NCI-H748 (cell line): ENCODE data around the gene RAD18.

Source experiments
- DNase-seq: peaks from one replicate; lab custom pipeline; 2025; ENCODE audit not compliant: unreplicated experiment; lab: John Stamatoyannopoulos, UW

The RAD18 gene, protein sequence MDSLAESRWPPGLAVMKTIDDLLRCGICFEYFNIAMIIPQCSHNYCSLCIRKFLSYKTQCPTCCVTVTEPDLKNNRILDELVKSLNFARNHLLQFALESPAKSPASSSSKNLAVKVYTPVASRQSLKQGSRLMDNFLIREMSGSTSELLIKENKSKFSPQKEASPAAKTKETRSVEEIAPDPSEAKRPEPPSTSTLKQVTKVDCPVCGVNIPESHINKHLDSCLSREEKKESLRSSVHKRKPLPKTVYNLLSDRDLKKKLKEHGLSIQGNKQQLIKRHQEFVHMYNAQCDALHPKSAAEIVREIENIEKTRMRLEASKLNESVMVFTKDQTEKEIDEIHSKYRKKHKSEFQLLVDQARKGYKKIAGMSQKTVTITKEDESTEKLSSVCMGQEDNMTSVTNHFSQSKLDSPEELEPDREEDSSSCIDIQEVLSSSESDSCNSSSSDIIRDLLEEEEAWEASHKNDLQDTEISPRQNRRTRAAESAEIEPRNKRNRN

GRCh38 chr3:8963137-8963853 is at the start of gene RAD18:
Gene RAD18, minus strand, starts transcription at chr3:8963472. Its CDS starts 87 bp downstream, at chr3:8963385.
- DNase-seq: peak; percentile 89

- no peak for DNase-seq
Observed at GRCh38 chr3:9012521-9012920, 49.2 kb upstream of the RAD18 start.

GRCh38 chr3:9009976-9010545 is 46.8 kb upstream of the RAD18 start:
- DNase-seq: no peak

GRCh38 chr3:9008550-9009255 is 45.4 kb upstream of the RAD18 start:
- DNase-seq: no peak

- DNase-seq: no peak
Observed at GRCh38 chr3:9007928-9008327, 44.7 kb upstream of the RAD18 start.

DNA sequence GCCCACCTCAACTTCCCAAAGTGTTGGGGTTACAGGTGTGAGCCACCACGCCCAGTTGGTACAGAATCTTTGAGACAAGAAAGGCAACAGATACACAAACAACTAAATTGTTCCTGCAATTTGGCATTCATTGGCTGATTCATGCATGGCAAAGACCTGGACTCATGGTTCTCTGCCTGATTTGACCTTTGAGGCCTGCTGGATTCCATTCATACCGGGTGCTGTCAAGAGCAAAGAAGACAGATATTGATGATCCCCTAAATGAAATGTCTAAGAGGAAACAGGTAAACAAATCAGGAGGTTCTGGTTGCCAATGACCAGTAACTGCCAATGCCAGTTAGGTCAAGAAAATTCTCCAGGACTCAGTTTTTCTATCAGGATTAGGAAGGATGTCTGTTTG is 43.9 kb upstream of the RAD18 start:
- no peak for DNase-seq

DNA sequence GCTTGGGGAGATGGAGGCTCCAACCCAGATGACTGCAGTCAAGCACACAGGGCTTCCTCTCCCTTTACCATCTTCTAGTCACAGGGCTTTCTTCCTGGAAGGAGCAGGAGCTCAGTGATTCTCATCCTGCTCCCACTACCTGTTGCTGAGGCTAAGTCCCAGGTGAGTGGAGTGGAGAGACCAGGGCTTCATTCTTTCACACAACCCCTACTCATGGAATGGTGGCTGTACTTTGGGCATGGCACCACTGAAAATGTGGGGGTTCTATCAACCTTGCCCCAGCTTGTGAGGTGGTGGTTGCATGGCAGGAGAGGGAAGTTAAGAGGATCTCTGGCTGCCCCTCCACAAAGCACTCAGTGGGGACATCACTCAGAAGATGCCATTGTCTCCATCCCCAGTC is 36.8 kb upstream of the RAD18 start:
- DNase-seq: no peak

DNA sequence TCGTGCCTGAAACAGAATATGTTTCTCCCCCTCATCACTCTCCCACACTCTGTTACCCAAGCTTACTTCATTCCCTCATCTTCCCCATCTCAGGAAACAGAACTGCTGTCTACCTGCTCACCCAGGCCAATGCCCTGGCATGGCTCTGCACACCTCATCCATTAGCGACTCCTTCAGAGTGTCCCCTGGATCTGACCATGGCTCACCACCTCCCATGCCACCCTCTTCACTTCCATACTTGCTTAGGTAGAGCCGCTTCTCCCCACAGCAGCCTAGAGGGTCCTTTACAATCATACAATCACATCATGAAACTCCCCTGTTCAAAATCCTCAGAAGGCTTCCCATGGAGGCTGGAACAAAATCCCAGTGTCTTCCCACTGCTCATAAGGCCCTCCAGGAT is 33.9 kb upstream of the RAD18 start:
- DNase-seq: no peak

GRCh38 chr3:8996681-8997121 is 33.4 kb upstream of the RAD18 start:
- no peak for DNase-seq

GRCh38 chr3:8996216-8996615 is 32.9 kb upstream of the RAD18 start:
- DNase-seq: no peak

DNA sequence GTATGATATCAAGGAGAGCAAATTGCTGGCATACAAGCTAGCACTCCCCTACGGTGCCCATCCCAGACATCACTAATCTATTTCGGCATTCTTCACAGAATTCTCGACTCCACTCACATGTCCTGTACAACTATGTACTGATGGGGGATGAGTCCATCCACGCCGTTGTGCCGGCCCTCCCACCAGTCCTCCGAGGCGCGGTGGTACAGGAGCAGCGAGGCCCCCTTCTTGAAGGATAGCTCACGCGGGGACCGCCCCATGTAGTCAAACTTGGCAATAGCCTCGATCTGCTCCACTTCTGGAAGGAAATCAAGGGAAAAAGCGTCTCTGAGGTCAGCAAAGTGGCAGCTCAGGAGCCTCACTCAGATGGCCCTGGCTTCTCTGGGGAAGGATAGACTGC is 31.0 kb upstream of the RAD18 start:
- DNase-seq: no peak

DNA sequence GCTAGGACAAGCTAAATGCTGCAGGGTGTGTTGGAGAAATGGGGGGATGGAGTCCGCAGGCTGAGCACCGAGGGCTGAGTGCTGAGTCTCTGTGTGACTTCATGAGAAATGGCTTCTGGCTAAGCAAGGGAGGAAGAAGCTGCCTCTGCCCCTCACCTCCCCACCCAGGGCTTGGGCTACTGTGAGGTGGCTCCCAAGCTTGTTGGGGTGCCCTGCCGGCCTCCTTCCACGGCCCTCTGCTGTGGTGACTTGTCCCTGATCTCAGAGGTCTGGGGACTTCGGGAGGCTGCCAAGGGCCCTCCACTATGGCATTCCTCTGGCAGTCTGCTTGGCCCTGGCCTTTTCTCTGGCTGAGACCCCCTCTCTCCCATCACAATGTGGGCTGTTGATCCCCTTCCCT is 30.1 kb upstream of the RAD18 start:
- DNase-seq: no peak

DNA sequence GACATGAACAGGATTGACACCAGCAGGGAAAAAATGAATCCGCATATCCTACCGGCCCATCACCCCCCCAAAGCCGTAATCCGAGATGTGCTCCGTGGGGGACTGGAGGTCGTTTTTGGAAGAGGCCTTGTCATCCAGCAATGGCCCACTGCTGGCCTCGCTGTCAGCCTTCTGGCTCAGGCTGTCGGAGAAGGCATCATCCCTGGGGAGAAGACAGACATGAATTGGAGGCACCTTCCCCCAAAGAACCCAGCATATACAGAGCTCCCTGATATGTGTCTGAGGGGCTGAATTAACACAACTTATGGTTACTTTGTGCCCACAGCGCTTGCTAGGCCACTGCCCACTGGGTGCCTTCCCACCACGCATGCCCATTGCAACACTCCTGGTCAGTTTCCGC is 29.6 kb upstream of the RAD18 start:
- no peak for DNase-seq

GRCh38 chr3:8992199-8992598 is 28.9 kb upstream of the RAD18 start:
- DNase-seq: no peak

DNA sequence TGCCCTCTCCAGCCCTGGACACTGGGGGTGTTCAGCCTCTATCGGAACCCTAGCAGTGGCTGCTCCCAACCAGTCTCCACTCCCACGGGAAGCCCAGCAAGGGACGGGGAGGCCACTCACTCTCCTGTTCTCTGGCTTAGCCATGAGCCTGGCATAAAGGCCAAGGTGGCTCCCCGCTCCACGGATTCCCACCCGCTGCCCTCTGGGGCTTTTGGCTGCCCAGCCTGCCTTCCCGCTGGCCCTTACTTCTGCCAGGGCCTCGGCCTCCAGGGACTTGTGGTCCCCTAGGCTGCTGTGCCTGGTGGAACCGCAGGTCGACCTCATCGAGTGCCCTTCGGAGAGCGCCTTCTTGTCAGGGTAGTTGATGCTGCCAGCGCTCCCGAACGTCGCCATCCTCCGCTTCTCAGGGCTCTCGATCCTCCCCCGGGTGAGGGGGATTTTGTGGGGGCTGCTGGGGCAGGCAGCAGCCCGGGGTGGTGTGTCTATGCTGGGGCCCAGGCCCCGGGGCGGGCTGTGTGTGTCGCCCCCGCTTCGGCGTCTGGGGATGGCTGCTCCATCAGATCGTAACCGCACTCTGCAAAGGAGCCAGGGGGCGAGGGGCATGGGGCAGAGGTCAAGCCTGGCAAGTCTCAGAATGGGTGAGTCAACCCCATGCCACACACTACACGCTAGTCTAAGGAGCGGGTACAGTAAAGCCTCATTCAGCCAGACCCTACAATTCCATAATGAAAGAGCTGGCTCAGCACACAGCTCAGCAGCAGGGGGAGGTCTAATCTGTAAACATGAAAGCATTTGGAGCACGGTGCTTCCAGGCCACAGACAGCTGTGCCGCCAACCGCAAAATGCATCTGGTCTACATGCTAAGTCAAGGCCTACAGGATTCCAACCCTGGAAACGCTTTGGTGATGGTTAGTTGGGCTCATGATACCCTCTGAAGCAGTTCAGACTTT is 27.3 kb upstream of the RAD18 start:
- no peak for DNase-seq

DNA sequence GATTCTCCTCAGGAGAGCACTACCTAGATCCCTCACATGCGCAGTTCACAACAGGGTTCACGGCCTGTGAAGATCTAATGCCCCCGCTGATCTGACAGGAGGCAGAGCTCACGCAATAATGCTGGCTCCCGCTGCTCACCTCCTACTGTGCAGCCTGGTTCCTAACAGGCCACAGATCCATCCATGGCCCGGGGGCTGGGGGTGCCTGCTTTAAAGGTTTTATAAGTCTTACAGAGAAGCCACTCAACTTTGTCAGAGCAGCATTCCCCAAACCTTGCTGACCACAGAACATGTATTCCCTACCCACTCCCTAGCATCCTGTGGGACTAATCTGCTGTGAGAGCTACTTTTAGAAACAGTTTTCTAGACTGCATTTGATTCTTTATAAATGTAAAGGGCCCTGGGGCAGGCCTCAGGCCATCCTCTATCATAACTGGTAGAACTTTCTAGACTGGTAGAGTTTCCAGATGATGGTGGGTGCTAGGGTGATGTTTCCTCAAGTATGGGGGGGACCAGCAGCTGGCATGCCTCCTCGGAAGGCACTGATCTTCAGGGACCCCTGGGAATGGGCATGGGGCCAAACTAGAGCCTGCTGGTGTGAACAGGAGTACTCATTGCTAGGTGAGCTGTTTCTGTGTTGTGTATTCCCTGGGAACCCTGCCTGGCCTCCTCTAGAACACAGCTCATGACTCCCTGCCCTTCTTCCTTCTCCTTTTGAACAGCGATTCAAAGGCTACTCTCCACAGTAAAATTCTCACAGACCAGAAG is 25.7 kb upstream of the RAD18 start:
- no peak for DNase-seq

- DNase-seq: no peak
Observed at GRCh38 chr3:8988384-8988655, 25.0 kb upstream of the RAD18 start.

DNA sequence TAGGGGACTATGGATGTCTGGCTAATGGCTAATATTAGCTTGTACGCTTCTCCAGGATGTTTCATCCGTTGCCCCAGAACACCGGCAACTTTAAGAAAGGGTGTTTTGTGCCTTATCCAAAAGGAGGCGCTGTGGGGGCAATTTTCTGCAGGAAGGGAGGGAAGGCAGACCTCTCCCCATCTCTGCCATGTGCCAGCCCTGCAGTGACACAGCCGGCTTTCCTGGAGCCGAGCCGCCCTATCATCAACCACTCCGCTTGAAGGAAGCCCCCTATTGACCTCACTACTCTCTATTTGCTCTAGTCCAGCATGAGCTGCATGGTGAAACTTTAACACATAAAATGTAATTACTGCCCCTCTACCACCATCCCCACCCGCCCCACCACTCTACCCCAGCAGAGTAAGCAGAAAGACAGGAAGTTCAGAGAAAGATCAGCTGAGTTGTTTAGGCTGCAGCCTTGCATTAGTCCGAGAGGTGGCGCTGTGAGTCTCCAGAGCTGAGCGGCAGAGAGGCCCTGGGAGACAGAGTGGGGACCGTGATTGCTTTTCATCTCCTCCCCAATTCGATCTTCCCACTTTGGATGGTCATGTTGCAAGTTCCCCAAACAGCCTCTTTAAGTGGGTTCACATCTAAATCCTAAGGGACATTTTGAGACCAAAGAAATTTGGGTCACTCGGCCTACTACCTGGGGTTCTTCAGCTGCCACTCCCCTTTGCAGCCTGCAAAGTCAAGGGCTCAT is 24.5 kb upstream of the RAD18 start:
- peak; percentile 31 for DNase-seq

GRCh38 chr3:8987226-8987625 is 24.0 kb upstream of the RAD18 start:
- DNase-seq: no peak
